Colonic mucosa (tissue), 4 donors: ENCODE results near the gene ZNF341. TPM values are rescaled to one million over a fixed set of nuclear protein-coding genes. Genes with fewer than 3 reads are reported as not detected.

Experiments
- DNase-seq: peaks from one replicate; pipeline ENCODE4 v3.0.0-alpha.2; 2020
- H3K27ac ChIP-seq: fragments of 200-600 bp; one replicate; pipeline ENCODE4 v1.8.0; 2021
- H3K27me3 ChIP-seq: fragments of 200-600 bp; one replicate; pipeline ENCODE4 v1.8.0; 2021
- H3K36me3 ChIP-seq: fragments of 200-600 bp; one replicate; pipeline ENCODE4 v1.8.0; 2021
- H3K4me1 ChIP-seq: fragments of 200-600 bp; one replicate; pipeline ENCODE4 v1.8.0; 2021; ENCODE audit warnings: mild to moderate bottlenecking
- H3K4me3 ChIP-seq: fragments of 200-600 bp; one replicate; pipeline ENCODE4 v1.8.0; 2021
- H3K9ac ChIP-seq, 2 donors: one replicate each; pipeline ENCODE4 v1.7.0; 2013; ENCODE audit warnings: control low read depth in 2 of 2, low read depth in 2 of 2, low read length in 2 of 2
- H3K9me3 ChIP-seq: fragments of 200-600 bp; one replicate; pipeline ENCODE4 v1.8.0; 2021
- intact Hi-C: fragments of 100-400 bp; cut with DNase I; formaldehyde crosslinking; loops from one replicate; pipeline ENCODE4 v1.14.1; 2022
- total RNA-seq, 2 donors: library from RNA; stranded (reverse); fragmentation: NEBNext Ultra II Directional in 1 of 2; extraction: Animal tissue kit (Norgen Biotek cat#: 25700) in 1 of 2; gene quantifications; one replicate each; pipeline ENCODE4 v1.2.1, GENCODE V29; 2021
- TF ChIP-seq, protein P1 (sequence below): fragments of 200-600 bp; IDR thresholded peaks from one replicate; pipeline ENCODE4 v1.8.0; 2022; ENCODE audit warnings: antibody characterized with exemption, mild to moderate bottlenecking
- donor health status: healthy.
- donor health status: DM: no; HTN: no; CAD: no.
- donor health status: DM: no; HTN: no; CAD: no.

ZNF341 gene
- total RNA-seq, result 1 to 10 TPM; 2.7 to 6.1 TPM

GRCh38 chr20:33731693-33732165 is at the start of gene ZNF341:
Gene ZNF341, plus strand, starts transcription at chr20:33731996. Its CDS starts 26 bp downstream, at chr20:33732022.
- Histone ChIP-seq H3K27ac (peak within 1 kb of the TSS; percentile 97), H3K4me3 (peak within 1 kb of the TSS; percentile 50), H3K9me3 (peaks cover 2% of the 10 kb centered on the region), H3K4me1 (peaks cover 3% of the 10 kb centered on the region), H3K36me3 (no peaks in the 10 kb centered on the region), H3K9ac (peak within 1 kb of the TSS; percentile 84 to 92), H3K27me3 (no peaks in the 10 kb centered on the region)
- DNase-seq, result peak; percentile 88
- intact Hi-C loops, result loop anchor here (5.0 kb wide), 1 partner anchor 56 kb away; no protein-coding TSS in a partner anchor
- TF ChIP-seq, protein P1, sequence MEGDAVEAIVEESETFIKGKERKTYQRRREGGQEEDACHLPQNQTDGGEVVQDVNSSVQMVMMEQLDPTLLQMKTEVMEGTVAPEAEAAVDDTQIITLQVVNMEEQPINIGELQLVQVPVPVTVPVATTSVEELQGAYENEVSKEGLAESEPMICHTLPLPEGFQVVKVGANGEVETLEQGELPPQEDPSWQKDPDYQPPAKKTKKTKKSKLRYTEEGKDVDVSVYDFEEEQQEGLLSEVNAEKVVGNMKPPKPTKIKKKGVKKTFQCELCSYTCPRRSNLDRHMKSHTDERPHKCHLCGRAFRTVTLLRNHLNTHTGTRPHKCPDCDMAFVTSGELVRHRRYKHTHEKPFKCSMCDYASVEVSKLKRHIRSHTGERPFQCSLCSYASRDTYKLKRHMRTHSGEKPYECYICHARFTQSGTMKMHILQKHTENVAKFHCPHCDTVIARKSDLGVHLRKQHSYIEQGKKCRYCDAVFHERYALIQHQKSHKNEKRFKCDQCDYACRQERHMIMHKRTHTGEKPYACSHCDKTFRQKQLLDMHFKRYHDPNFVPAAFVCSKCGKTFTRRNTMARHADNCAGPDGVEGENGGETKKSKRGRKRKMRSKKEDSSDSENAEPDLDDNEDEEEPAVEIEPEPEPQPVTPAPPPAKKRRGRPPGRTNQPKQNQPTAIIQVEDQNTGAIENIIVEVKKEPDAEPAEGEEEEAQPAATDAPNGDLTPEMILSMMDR, result peak; percentile 83

DNA sequence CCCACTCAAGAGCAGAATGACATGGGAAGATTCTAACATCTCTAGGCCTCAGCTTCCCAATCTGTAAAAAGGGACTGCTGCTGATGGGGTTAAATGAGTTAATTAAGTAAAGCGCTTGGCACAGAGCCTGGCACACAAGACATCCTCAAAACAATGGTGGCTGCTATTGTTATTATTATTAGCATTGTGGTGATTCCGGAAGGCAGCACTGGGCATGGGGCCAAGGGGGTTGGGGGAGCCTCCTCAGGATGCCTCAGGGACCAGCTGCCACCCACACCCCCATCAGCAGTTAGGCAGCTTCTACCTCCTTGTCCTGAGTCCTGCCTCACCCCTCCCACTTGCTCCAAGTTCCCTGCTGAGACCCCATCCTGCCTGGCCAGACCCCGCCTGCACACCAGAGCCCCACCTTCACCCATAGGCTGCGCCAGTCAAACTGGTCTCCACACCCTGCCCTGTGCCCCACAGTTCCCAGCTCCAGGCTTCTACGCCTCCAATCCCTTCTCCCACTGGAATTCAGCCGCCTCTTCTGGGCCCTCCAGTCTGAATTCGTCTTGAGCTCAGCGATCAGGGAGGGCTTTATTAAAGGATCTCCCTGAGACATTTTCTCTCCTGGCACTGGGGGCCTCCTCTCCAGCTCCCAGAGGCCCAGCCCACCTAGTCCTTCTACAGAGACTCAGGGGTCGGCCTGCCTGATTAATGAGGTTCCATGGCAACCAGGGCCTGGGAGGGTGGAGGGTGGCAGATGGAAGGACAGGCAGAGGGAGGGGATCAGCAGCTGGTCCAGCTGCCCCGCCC is 47.1 kb upstream of the ZNF341 start:
- H3K9me3 ChIP-seq, result no peaks in the 10 kb centered on the region
- H3K27me3 ChIP-seq, result no peaks in the 10 kb centered on the region
- DNase-seq, result no peak
- peaks cover 13% of the 10 kb centered on the region for H3K4me1 ChIP-seq
- no peaks in the 10 kb centered on the region for H3K36me3 ChIP-seq
- H3K9ac ChIP-seq, result peak overlapping the region; percentile 47 to 77
- peak overlapping the region; percentile 42 for H3K4me3 ChIP-seq
- intact Hi-C loops, result no loop called here
- TF ChIP-seq, protein P1, result no peak
- H3K27ac ChIP-seq, result no peak overlapping the region

GRCh38 chr20:33685328-33686099 is 46.3 kb upstream of the ZNF341 start:
- peak overlapping the region; percentile 62 to 77 for H3K9ac ChIP-seq
- H3K9me3 ChIP-seq, result no peaks in the 10 kb centered on the region
- DNase-seq, result peak; percentile 77
- no peak overlapping the region for H3K27ac ChIP-seq
- intact Hi-C loops, result no loop called here
- peak overlapping the region; percentile 42 for H3K4me3 ChIP-seq
- H3K36me3 ChIP-seq, result no peaks in the 10 kb centered on the region
- no peaks in the 10 kb centered on the region for H3K27me3 ChIP-seq
- peaks cover 13% of the 10 kb centered on the region for H3K4me1 ChIP-seq
- TF ChIP-seq, protein P1, result no peak

- Histone ChIP-seq H3K27me3 (no peaks in the 10 kb centered on the region), H3K36me3 (no peaks in the 10 kb centered on the region), H3K9ac (peak within 1 kb of the TSS; percentile 62 to 77), H3K9me3 (no peaks in the 10 kb centered on the region), H3K27ac (no peak within 1 kb of the TSS), H3K4me3 (peak within 1 kb of the TSS; percentile 42), H3K4me1 (peaks cover 13% of the 10 kb centered on the region)
- DNase-seq, result peak; percentile 97
- TF ChIP-seq, protein P1, result peak; percentile 32
- intact Hi-C loops, result no loop called here
Measured at GRCh38 chr20:33686100-33686983, 45.5 kb upstream of the ZNF341 start, which contains the start of gene E2F1. Gene E2F1, minus strand, starts transcription at chr20:33686385. Its CDS starts 121 bp downstream, at chr20:33686264.
